GM12878 (cell line): ENCODE data around the gene VLDLR. TPM values are rescaled to one million over a fixed set of nuclear protein-coding genes. Genes with fewer than 3 reads are reported as not detected.

Source experiments
- BMI1 ChIP-seq: fragments of 450-650 bp; IDR thresholded peaks from 2 replicates; pipeline ENCODE4 v1.6.1; 2016; ENCODE audit warnings: mild to moderate bottlenecking, moderate library complexity, borderline replicate concordance
- CBFB ChIP-seq: IDR thresholded peaks from 2 replicates; pipeline ENCODE4 v1.6.1; 2016; ENCODE audit warnings: antibody characterized with exemption, low read depth
- EP300 ChIP-seq, 2 experiments: fragments of 150-350 bp in 1 of 2; IDR thresholded peaks; 2 replicates each; pipeline ENCODE4 v1.6.1; 2011 to 2012; ENCODE audit warnings: low read depth in 2 of 2, low read length in 2 of 2, borderline replicate concordance in 1 of 2, improper control_type of control experiment in 1 of 2, inconsistent platforms in 1 of 2; ENCODE audit not compliant: control insufficient read depth in 1 of 2
- KDM1A ChIP-seq: fragments of 200-600 bp; sonication (generic); IDR thresholded peaks from 2 replicates; pipeline ENCODE4 v1.6.1; 2016; ENCODE audit warnings: borderline replicate concordance
- MYB ChIP-seq: fragments of 150-350 bp; IDR thresholded peaks from 2 replicates; pipeline ENCODE4 v1.6.1; 2014; ENCODE audit warnings: mild to moderate bottlenecking, low read depth, low read length, borderline replicate concordance
- NBN ChIP-seq: fragments of 450-650 bp; IDR thresholded peaks from 2 replicates; pipeline ENCODE4 v1.6.1; 2016
- PRDM15 ChIP-seq: fragments of 450-650 bp; formaldehyde crosslinking; IDR thresholded peaks from 2 replicates; pipeline ENCODE4 v1.4.0; 2020; ENCODE audit warnings: mild to moderate bottlenecking, moderate library complexity
- RBBP5 ChIP-seq: fragments of 200-600 bp; sonication (generic); conservative IDR thresholded peaks from 2 replicates; pipeline ENCODE4 v1.6.1; 2016
- REST ChIP-seq: IDR thresholded peaks from 2 replicates; pipeline ENCODE4 v1.6.1; 2012; ENCODE audit warnings: mild to moderate bottlenecking, low read depth, low read length
- SREBF1 ChIP-seq: IDR thresholded peaks from 2 replicates; pipeline ENCODE4 v1.6.1; 2012; ENCODE audit warnings: mild to moderate bottlenecking, low read length
- TCF7 ChIP-seq: IDR thresholded peaks from 2 replicates; pipeline ENCODE4 v1.6.1; 2014; ENCODE audit warnings: antibody characterized with exemption, borderline replicate concordance
- ZNF24 ChIP-seq: fragments of 450-650 bp; IDR thresholded peaks from 2 replicates; pipeline ENCODE4 v1.6.1; 2017; ENCODE audit warnings: antibody characterized with exemption, mild to moderate bottlenecking
- ZNF592 ChIP-seq: fragments of 450-650 bp; IDR thresholded peaks from 2 replicates; pipeline ENCODE4 v1.6.1; 2017; ENCODE audit warnings: mild to moderate bottlenecking, moderate library complexity
- ZZZ3 ChIP-seq: IDR thresholded peaks from 2 replicates; pipeline ENCODE4 v1.6.1; 2011; ENCODE audit warnings: low read depth; ENCODE audit not compliant: control insufficient read depth, insufficient read length
- polyA plus RNA-seq, 11 experiments: library from polyadenylated mRNA; depleted of rRNA in 4 of 11; unstranded in 6 of 11; stranded (reverse) in 5 of 11; fragments of >200 nt; fragmentation: Nextera tagmentation in 4 of 11; fragmentation: Illumina TruSeq in 1 of 11; extraction: Ambion mirVana in 4 of 11; extraction: Trizol in 1 of 11; gene quantifications; 1 replicate in 1 of 11; 2 replicates in 10 of 11; pipeline versions ENCODE4 v1.2.1 to v1.2.3, GENCODE V29; 2011 to 2016; ENCODE audit warnings: inconsistent platforms in 2 of 11, missing spikeins in 2 of 11, low read depth in 1 of 11
- total RNA-seq, 4 experiments: library from RNA; depleted of rRNA in 3 of 4; stranded (reverse); fragments of >200 nt in 3 of 4; fragmentation: Illumina TruSeq in 1 of 4; extraction: Trizol in 1 of 4; gene quantifications; 2 replicates each; pipeline versions ENCODE4 v1.2.1 to v1.2.3, GENCODE V29; 2013 to 2021
- TF ChIP-seq, protein P1 (sequence below): fragments of 450-650 bp; IDR thresholded peaks from 2 replicates; pipeline ENCODE4 v1.6.1; 2016; ENCODE audit warnings: mild to moderate bottlenecking, moderate library complexity, borderline replicate concordance

The VLDLR gene
- total and polyA plus RNA-seq, 10 of the 15 experiments (the other 5 are each of a cell fraction or from before 2014, with no cell fraction given): 0.14 to 5.9 (median 0.57) TPM

GRCh38 chr9:2602704-2603116 lies 18.9 kb upstream of the VLDLR start (continued):
- TF ChIP-seq REST: no peak
- TF ChIP-seq SREBF1: no peak
- TF ChIP-seq TCF7: no peak
- no peak for TF ChIP-seq ZZZ3
- TF ChIP-seq ZNF24: 0 out of 2 replicates have a peak, but pooled peaks have one; percentile 30
- no peak for TF ChIP-seq BMI1
- no peak for TF ChIP-seq ZNF592
- TF ChIP-seq EP300 (IDR thresholded peaks at IDR 0.05; ENCODE audit: borderline replicate concordance in 1 of 2, control insufficient read depth in 1 of 2, low read depth in 2 of 2, low read length in 2 of 2): no peak
- TF ChIP-seq NBN: no peak
- no peak for TF ChIP-seq RBBP5
- no peak for TF ChIP-seq MYB
- no peak for TF ChIP-seq KDM1A
- no peak for TF ChIP-seq PRDM15 (CRISPR knock-in tag)
- no peak for TF ChIP-seq CBFB
- TF ChIP-seq, protein P1, sequence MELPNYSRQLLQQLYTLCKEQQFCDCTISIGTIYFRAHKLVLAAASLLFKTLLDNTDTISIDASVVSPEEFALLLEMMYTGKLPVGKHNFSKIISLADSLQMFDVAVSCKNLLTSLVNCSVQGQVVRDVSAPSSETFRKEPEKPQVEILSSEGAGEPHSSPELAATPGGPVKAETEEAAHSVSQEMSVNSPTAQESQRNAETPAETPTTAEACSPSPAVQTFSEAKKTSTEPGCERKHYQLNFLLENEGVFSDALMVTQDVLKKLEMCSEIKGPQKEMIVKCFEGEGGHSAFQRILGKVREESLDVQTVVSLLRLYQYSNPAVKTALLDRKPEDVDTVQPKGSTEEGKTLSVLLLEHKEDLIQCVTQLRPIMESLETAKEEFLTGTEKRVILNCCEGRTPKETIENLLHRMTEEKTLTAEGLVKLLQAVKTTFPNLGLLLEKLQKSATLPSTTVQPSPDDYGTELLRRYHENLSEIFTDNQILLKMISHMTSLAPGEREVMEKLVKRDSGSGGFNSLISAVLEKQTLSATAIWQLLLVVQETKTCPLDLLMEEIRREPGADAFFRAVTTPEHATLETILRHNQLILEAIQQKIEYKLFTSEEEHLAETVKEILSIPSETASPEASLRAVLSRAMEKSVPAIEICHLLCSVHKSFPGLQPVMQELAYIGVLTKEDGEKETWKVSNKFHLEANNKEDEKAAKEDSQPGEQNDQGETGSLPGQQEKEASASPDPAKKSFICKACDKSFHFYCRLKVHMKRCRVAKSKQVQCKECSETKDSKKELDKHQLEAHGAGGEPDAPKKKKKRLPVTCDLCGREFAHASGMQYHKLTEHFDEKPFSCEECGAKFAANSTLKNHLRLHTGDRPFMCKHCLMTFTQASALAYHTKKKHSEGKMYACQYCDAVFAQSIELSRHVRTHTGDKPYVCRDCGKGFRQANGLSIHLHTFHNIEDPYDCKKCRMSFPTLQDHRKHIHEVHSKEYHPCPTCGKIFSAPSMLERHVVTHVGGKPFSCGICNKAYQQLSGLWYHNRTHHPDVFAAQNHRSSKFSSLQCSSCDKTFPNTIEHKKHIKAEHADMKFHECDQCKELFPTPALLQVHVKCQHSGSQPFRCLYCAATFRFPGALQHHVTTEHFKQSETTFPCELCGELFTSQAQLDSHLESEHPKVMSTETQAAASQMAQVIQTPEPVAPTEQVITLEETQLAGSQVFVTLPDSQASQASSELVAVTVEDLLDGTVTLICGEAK: no peak
